ENCODE measurements around the gene KATNAL1.

KATNAL1 gene

DNA sequence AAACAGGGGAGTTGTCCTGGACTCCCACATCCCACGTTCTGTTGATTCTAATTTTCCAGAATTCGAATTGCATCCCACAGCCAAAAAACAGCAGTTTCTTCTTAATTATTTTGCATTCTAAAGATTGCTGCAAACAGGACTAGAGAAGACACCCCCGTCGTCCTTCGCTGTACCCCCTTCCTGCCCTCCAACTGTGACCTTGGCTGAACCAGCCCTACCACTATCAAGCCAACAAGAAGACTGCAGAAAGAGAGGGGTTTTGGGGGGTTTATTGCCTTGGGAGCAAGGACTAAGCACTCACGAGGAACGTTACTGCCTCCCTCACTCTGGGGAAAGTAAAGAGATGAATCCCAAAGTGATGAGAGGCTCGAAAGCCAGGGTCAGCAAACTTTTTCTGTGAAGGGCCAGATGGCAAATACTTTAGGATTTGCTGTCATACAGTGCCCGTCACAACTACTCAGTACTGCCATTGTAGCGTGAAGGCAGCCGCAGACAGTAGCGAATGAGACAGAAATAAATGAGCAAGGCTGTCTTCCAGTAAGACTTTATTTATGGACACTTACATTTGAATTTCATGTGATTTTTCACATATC is 32.5 kb upstream of the KATNAL1 start:
- TF ChIP-seq, protein P1, sequence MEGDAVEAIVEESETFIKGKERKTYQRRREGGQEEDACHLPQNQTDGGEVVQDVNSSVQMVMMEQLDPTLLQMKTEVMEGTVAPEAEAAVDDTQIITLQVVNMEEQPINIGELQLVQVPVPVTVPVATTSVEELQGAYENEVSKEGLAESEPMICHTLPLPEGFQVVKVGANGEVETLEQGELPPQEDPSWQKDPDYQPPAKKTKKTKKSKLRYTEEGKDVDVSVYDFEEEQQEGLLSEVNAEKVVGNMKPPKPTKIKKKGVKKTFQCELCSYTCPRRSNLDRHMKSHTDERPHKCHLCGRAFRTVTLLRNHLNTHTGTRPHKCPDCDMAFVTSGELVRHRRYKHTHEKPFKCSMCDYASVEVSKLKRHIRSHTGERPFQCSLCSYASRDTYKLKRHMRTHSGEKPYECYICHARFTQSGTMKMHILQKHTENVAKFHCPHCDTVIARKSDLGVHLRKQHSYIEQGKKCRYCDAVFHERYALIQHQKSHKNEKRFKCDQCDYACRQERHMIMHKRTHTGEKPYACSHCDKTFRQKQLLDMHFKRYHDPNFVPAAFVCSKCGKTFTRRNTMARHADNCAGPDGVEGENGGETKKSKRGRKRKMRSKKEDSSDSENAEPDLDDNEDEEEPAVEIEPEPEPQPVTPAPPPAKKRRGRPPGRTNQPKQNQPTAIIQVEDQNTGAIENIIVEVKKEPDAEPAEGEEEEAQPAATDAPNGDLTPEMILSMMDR (IDR thresholded peaks at IDR 0.05; ENCODE audit: extremely low read depth, missing control alignments) = no peak
- no peak for DNase-seq (ENCODE audit: low spot score)

DNA sequence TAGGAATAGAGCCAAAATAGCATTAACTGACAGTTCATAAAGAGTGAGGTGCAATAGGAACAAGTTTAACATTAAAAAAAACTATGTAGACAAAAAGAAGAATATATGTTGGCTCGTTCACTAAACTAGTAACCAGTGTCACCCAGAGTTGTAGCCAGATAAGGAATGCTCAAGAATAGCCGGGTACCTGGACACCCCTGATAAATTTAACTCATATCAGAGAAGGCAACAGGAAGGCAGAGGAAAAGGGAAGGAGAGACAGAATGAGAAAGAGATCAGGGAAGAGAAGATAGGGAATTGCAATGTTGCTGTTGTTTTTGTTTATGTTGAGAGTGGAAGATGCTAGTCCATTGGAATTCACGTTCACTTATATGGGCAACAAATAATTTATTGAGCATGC is 31.6 kb upstream of the KATNAL1 start:
- DNase-seq (ENCODE audit: low spot score) = no peak
- TF ChIP-seq, protein P1 (IDR thresholded peaks at IDR 0.05; ENCODE audit: extremely low read depth, missing control alignments) = no peak

- TF ChIP-seq, protein P1 (IDR thresholded peaks at IDR 0.05; ENCODE audit: extremely low read depth, missing control alignments) = no peak
- no peak for DNase-seq (ENCODE audit: low spot score)
These were observed 31.0 kb upstream of the KATNAL1 start for GRCh38 chr13:30338331-30338851.

GRCh38 chr13:30337061-30337610 is 29.8 kb upstream of the KATNAL1 start:
- TF ChIP-seq, protein P1 (IDR thresholded peaks at IDR 0.05; ENCODE audit: extremely low read depth, missing control alignments) = no peak
- DNase-seq (ENCODE audit: low spot score) = no peak

GRCh38 chr13:30334663-30335386 is 27.5 kb upstream of the KATNAL1 start:
- DNase-seq (ENCODE audit: low spot score) = peak; percentile 50

DNA sequence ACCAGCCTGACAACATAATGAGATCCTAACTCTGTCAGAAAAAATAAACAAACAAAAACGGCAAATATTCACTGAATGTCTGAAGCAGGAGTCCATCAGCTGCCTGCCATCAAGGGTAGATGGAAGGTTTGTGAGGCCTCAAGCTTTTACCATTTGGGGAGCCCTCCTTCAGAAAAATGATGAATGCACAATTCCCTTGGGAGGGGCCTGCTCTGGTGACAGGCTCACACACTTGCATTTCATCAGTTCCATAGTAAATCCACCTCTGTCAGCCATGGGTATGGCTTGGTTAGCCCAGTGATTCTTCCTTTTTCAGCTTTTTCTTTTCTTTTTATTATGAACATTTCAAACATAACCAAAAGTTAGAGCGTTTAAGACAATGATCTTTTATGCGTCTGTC is 26.3 kb upstream of the KATNAL1 start:
- DNase-seq (ENCODE audit: low spot score) = no peak
- TF ChIP-seq, protein P1 (IDR thresholded peaks at IDR 0.05; ENCODE audit: extremely low read depth, missing control alignments) = no peak

More at GRCh38 chr13:30334663-30335386, 27.5 kb upstream of the KATNAL1 start:
- TF ChIP-seq, protein P1 (IDR thresholded peaks at IDR 0.05; ENCODE audit: extremely low read depth, missing control alignments) = peak; percentile 39
